ENCODE measurements around the gene TMEM225B.

GRCh38 chr7:99653754-99654153 is 55.7 kb downstream of the TMEM225B start:
- TF ChIP-seq REST (IDR thresholded peaks at IDR 0.05; ENCODE audit: insufficient read depth in 1 of 2, low read depth in 2 of 2, low read length in 1 of 2) (no peak), CTCF (IDR thresholded peaks at IDR 0.05) (no peak)

Measured in Panc1 (cell line).